Mammary epithelial cell (primary cell): ENCODE data around the gene FMNL2.

Experiments used
- CTCF ChIP-seq, 2 donors: IDR thresholded peaks in 1 of 2; conservative IDR thresholded peaks in 1 of 2; 2 replicates each; pipeline ENCODE4 v1.5.1; 2011 to 2012; ENCODE audit warnings: inconsistent platforms in 2 of 2, low read length in 2 of 2, mild to moderate bottlenecking in 2 of 2, control low read depth in 1 of 2, low read depth in 1 of 2; ENCODE audit not compliant: insufficient read depth in 1 of 2; ENCODE audit errors: extremely low read depth in 1 of 2
- EZH2 ChIP-seq: IDR thresholded peaks from 2 replicates; pipeline ENCODE4 v1.6.1; 2012; ENCODE audit warnings: low read length, inconsistent platforms, borderline replicate concordance

- no peak for TF ChIP-seq CTCF (conservative IDR thresholded peaks at IDR 0.05 in 1 of 2, IDR thresholded peaks at IDR 0.05 in 1 of 2; ENCODE audit: extremely low read depth in 1 of 2, insufficient read depth in 1 of 2, low read depth in 1 of 2, low read length in 2 of 2)
- no peak for TF ChIP-seq EZH2
Observed at GRCh38 chr2:152557273-152557888, 222.4 kb downstream of the FMNL2 start.
